Measurements from ENCODE around the gene CNKSR3.
"Not testable (repeated sequence)": the region's sequence is repeated elsewhere in the genome, so short reads cannot be mapped to it uniquely, and the experiment has no call there.

CNKSR3 gene

DNA sequence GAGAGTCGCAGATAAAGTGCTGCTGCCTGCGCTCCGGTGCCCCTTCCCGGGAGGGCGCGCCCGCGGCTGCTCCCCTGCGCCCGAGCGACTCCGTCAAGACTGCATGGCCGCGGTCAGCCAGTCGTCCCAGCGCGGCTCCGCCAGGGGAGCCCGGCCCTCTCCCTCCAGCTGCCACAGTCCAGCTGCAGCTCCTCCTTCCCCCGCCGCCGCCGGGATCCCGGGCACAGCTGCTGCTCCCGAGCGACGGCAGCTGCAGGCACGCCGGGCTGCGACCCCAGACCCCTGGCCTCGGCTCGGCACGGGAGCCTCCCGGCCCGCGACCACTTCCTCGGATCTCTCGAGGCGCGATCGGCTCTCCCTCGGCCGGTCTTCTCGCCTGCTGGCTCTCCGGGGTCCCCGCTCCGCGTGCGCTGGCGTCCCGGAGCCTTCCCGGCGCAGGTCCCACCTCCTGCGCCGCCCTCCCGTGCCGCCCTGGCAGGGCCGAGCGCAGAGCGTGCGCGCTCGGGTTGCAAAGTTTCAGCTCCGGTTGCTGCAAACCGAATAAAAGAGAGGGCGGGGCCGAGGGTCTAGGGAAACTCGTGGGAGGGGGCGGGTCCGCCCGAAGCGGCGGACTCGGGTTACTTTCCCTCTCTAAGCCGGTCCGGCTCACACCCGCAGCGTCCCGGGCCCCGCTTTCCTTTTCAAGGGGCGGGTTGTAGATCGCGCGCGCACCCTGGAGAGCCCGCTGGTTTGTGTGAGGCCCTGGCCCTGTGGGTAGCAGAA is at the start of gene CNKSR3:
Gene CNKSR3 (minus strand): TSS at position 542 of the 762 bp plus-strand sequence. CDS start 571 bp downstream, outside the sequence.
- in situ Hi-C loops (cut with HindIII; ENCODE audit: low sequenced_read_pairs): no loop called here

DNA sequence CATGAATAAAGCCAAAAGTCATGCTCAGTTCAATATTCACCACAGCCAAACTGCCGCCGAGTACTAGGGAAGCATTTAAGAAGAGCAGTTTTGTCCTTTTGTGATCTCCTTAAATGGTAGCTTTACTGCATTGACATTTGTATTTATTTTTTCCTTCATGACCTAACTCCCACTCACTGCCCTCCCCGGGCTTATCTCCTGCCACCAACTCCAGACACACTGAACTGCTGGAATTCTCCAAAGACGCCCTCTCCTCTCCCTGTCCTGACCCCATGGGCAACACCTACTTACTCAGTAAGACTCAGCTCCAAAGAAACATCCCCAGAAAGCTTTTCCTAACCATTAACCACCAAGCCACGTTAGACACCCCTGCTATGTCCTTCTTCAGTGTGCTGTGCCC is 48.5 kb upstream of the CNKSR3 start:
- in situ Hi-C loops (cut with HindIII; ENCODE audit: low sequenced_read_pairs): loop anchor here (5.0 kb wide), 1 partner anchor 38 kb away; no protein-coding TSS in a partner anchor

DNA sequence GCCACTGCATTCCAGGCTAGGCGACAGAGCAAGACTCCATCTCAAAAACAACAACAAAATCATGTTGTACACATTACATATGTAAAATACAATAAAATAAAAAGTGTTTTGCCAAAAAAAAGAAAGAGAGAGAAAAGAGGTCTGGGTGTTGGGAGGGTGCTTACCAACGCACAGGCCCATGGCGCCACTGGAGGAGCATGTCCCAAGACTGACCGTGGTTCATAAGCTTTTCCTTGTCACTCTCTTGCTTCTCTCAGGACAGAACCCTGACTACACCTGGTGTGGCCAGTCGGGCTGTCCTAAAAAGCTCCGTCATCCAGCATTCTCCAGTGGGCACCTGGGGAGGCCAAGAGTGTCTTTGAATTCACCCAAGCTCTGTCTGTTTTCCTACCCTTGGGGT is 48.0 kb upstream of the CNKSR3 start:
- in situ Hi-C loops (cut with HindIII; ENCODE audit: low sequenced_read_pairs): loop anchor here (5.0 kb wide), 1 partner anchor 39 kb away; no protein-coding TSS in a partner anchor

DNA sequence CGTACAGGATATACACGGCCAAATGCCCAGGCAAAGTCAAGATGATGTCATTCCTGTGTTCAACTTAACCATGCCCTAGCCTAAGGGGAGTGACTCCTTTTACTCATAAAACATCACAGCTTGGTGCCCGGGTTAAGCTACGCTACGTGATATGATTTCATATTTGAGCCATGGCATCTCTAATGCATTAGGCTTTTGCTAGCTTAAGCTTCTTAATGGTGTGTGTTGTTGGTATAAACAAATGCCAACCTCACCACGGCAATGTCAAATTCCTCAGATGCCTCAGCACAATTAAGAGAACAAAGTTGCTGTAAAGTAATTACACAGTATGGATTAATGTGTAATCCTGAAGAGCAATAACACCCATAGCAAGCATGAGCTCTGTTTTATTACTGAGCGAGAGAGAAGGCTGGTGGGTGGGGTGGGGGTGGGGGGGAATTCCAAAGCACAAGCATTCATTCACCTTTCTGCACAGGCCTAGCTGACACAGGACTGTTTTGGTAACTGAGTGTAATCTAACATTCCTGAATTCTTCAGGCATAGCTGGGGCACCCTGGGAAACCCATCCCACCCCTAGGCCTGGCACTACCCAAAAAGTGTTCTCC is 44.7 kb upstream of the CNKSR3 start:
- in situ Hi-C loops (cut with HindIII; ENCODE audit: low sequenced_read_pairs): loop anchor here (5.0 kb wide), 1 partner anchor 42 kb away; no protein-coding TSS in a partner anchor

DNA sequence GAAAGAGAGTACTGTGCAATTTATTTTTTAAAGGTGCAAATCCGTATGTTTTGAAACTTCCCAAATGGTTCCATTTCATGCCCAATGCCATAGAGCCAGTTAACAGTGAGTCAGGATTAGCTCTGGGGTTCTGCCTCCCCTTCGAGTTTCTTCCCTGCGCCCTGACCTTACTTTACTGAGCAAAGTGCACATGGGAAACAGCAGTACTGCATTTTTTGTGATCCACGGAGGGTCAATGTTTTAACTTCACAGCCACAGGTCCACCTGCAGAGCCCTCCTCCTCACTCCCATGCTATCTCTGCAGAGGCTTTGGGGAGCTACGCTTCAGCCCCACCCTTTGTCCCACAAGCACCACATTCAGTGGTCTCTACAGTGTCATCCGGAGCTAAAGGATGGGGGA is 44.0 kb upstream of the CNKSR3 start:
- in situ Hi-C loops (cut with HindIII; ENCODE audit: low sequenced_read_pairs): no loop called here

DNA sequence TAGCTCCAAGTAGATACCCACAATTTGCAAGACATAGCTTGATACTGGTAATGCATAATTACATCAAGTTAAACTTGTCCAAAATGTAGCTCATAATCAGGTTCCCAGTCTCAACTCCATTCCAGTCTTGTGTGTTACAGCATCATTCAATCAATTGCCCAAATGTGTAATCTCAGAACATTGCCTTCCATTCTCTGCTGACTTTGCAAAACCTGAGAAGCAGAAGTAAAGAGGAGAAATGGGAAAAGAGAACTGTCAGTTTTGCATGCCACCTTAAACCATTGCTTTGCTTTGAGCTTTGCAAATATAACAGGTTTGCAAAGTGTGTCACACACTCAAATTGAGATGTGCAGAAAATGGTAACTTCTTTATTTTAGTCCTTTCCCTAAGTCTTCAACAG is 40.3 kb upstream of the CNKSR3 start:
- in situ Hi-C loops (cut with HindIII; ENCODE audit: low sequenced_read_pairs): no loop called here

DNA sequence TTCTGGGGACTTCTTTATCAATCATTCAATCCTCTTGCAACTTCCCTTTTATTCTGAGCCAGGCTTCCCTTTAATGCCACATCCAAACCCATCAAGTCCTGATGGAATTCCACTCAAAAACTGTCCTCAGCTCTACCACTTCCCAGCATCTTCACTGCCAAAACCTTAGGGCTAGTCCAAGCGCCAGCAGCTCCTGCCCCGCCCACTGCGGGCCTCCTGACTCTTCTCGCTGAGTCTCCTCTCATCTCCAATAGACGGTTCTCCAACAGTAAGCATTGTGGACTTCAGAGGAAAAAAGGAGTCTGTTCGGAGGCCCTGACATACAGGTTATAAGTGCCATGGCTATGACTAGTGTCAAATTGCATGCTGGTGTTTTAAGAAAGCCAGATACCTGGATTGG is 38.7 kb upstream of the CNKSR3 start:
- in situ Hi-C loops (cut with HindIII; ENCODE audit: low sequenced_read_pairs): no loop called here

DNA sequence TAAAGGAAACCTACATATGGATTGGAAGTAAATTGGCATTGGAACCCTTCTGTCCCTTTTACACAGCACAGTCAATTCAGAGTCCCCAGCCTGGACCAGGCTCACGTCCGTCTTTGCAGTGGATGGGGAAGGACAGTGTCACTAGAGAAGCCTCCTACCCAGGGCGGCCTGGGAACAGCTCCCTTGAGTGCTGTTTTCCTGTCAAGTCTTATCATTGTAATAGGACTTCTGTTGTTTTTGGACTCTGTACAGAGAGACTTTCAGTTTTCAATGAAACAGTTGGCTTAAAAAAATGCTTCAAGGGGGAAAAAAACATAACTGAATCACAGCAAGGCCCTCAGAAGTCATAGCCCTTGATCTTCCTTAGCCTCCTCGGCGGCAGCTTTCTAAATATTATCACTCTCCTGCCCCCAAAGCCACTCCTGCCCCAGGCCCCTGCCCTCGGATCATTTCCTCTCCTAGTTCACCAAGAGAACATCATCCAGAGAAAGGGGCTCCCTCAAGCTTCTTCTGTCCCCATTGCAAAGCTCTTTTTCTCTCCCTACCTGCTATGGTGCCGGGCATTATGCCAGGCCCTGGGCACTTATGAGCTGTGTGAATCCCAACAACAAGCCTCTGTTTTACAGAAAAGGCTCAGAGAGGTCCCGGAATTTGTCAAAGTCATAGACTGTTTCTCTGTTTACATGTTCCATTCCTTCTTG is 37.8 kb upstream of the CNKSR3 start:
- in situ Hi-C loops (cut with HindIII; ENCODE audit: low sequenced_read_pairs): no loop called here

DNA sequence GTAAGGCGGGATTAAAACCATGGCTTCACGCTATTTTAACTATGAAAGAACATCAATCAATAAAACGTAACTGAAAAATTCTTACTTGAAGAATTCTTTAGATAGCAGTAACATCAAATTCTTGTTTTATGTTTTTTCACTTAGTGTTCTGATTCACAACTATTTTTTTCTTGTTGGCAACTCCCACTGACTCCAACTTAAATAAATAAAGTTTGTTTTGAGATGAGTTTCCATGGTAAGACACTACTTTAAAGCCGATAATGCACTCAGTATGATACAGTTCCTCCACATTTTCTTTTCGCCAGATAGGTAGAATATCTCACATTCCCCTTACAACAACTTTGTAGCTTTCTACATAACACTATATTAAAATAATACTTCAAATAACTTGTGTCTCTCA is 33.1 kb upstream of the CNKSR3 start:
- in situ Hi-C loops (cut with HindIII; ENCODE audit: low sequenced_read_pairs): no loop called here

DNA sequence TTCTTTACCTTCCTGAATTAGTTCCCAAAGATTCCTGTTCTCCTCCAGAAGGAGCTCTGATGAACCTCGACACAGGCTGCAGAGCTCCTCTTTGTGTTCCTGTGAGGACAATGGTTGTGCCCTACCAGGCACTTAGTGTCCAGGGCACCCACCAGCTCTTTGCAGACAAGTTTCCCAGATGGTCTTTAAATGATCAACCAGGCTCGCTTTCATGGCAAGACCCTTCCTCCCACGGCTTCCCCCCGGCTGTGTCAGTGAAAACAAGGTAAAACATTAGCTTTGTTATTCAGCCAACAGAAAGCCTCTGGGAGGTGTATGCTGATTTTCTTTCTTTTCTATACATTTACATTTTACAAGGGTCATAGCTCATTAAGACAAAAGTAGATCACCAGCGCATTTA is 32.3 kb upstream of the CNKSR3 start:
- in situ Hi-C loops (cut with HindIII; ENCODE audit: low sequenced_read_pairs): no loop called here

DNA sequence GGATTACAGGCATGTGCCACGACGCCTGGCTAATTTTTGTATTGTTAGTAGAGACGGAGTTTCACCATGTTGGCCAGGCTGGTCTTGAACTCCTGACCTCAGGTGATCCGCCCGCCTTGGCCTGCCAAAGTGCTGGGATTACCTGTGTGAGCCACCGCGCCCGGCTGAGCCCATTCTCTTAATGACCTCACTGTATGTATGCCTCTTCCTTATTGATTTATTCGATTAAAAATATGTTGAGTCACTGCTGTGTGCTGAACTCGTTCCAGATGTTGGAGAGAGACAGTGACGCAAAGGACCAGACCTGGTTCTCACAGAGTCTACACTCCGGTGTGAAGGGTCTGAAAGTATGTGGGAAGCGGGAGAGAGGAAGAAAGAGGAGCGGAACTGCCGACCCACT is 31.4 kb upstream of the CNKSR3 start:
- in situ Hi-C loops (cut with HindIII; ENCODE audit: low sequenced_read_pairs): not testable (repeated sequence)

DNA sequence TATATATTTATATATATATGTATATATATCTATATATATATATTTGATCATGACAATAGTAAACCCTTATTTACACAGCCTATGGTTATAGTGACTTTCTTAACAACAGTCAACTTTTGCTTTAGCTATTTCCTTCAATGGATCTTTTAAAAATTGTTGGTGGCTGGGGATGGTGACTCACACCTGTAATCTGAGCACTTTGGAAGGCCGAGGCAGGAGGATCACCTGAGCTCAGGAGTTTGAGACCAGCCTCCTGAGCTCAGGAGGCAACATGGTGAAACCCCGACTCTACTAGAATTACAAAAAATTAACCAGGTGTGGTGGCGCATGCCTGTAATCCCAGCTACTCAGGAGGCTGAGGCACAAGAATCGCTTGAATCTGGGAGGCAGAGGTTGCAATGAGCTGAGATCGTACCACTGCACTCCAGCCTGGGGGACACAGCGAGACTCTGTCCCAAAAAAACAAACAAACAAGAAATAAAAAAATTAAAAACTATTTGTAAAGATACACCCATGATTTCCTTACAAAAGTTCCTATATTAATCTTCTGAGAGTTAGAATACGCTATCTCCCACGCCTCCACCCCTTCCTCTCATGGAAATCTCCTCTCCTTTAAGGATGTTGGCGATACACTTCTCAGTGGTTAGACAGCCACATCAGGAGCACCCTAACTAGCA is 29.2 kb upstream of the CNKSR3 start:
- in situ Hi-C loops (cut with HindIII; ENCODE audit: low sequenced_read_pairs): no loop called here

DNA sequence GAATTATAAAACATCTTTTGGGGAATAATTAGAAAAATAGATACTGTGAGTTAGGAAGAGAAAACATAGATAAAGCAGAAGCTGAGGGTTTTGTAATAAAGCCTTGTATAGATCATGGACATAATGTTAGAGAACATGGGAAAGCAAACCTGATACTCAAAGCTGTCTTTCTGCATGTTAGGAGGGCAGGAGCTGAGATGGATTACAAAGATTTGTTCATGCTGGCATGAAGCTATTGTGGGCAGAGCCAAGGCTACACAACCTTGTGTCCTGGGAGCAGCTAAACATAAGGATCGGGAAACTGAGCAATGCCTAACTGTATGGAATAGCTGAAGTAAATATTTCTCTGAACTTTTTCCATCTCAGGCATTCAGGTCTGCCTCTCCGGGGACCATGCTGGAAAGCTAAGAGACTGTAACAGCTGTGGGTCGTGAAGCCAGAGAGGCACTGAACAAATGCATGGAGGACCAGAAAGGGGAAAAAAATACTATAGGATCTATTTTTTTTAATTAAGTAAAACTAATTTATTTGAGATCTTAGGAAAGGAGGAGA is 28.2 kb upstream of the CNKSR3 start:
- in situ Hi-C loops (cut with HindIII; ENCODE audit: low sequenced_read_pairs): no loop called here

DNA sequence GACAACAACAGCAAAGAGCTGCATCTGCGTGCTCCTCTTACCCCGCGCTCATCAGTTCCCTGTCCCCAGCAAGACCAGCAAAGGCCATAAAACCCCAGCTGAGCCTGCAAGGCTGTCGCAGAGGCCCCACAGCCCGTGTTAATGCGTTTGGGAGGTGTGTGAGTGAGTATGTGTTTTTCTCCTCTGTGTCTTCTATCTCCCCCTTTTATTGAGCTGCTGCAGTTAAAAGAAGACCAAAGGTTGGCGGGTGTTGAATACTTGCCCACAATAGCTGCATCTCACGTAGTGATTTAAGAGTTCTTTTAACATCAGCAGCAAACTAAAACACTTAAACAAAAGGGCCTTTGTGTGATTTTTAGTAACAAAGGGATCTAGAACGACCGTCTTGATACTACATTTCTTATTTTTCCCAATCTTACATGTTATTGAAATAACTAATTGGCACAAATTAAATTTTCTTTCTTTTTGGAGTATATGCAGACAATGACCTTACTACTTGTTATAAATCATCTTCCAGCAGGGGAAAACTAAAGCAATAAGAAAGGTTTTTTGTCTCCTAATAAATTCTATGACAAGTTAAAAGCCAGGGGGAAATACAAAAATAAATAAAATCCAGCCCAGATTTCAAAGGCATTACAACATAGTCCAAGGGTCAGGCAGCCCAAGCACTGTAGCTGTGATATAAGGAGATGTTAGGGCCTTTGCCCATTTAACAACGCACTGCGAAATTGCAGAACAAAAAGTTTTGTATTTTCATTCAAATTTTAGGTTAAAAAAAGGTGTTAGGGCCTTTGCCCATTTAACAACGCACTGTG is 27.2 kb upstream of the CNKSR3 start:
- in situ Hi-C loops (cut with HindIII; ENCODE audit: low sequenced_read_pairs): no loop called here

DNA sequence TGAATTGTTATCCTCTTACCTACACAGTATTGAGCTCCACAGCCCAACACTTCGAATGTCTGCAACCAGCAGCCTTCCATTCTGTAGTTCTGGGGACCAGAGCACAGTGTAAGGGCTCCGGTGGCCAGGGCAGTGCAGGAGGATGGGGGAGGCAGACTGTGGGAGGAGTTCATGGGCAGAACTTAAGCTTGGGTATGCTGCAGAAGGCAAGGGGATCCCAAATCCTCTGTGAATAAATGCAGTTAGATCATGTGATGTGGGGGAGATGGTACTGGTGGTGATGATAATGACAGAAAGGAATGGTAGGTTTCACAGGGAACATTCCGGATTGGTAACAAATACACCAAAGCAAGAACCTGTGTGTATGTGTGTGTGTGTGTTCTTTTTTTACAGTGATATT is 26.5 kb upstream of the CNKSR3 start:
- in situ Hi-C loops (cut with HindIII; ENCODE audit: low sequenced_read_pairs): no loop called here

DNA sequence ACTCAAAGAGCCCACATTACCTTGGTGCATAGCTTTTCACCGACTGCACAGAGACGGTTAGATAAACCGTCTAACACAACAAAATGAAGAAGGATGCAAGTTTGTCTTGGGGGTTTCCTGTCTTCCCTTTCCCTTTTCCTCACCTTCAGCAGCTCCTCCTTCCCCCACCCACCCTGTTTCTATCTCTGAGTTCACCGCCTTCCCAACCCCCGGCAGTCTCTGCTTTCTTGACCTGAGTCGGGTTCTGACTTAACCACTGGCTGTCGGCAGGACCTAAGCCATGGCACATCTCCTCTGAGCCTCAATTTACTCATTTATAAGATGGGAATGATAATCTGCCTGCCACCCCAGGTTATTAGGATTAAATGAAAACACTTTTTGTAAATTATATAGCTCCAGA is 25.8 kb upstream of the CNKSR3 start:
- in situ Hi-C loops (cut with HindIII; ENCODE audit: low sequenced_read_pairs): no loop called here

DNA sequence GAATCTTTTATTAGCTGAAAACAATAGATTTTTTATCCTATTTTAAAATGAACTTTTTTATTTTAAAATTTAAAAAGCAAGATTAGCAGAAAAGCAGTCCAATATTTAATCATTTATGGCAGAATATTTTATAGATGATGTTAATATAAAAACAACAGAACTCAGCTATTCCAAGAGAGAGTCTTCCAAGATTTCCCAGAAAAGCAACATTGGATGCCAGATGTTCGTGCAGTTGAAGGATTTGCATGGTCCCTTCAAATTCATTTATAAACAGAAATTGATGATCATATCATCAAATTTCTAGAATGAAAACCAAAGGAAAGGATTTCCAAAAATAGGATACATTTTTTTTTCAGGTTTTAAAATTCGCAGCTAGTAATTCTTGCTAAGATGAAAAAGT is 25.4 kb upstream of the CNKSR3 start:
- in situ Hi-C loops (cut with HindIII; ENCODE audit: low sequenced_read_pairs): no loop called here

DNA sequence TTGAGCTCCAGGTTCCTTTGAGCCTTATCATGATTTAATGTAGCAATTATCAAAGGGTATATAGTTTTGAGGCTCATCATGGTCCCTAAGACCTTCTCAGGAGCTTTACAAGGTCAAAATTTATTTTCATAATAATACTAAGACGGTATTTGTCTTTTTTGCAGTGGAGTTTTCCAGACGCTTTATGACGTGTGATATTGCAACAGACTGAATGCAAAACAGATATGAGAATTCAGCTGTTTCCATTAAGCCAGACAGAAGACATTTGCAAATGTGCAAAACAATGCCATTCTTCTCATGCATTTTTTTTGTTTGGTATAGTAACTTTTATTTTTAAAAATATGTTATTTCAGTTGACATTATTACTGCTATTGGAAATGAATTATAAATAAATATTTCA is 24.7 kb upstream of the CNKSR3 start:
- in situ Hi-C loops (cut with HindIII; ENCODE audit: low sequenced_read_pairs): no loop called here

DNA sequence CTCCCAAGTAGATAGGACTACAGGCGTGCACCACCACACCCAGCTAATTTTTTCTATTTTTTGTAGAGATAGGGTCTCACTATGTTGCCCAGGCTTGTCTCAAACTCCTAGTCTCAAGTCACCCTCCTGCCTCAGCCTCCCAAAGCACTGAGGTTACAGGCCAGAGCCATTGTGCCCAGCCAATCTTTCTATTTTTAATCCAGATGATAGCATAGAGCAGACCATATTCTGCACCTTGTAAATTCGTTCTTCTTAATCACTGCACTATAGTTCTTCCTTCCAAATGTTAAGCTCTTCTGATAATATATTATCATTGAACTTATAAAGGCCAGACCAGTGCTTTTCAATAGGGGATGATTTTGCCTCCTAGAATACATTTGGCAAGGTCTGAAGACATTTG is 24.0 kb upstream of the CNKSR3 start:
- in situ Hi-C loops (cut with HindIII; ENCODE audit: low sequenced_read_pairs): no loop called here

DNA sequence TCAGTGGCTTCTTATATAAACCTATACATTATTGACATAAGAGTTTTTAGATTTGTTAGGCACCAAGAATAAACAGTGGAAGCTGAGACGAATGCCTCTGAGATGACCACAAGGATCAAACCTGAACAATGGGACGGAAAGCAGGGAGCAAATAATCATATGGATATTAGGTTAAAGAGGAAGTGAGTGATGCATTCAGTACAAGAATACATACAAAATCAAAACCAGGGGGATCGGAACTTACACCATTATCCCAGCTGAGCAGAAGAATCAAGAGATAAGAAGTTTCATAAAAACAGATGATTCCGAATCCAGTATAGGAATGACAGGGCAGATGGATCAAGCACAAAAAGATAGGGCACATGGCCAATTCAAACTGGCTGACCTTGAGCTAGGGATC is 21.9 kb upstream of the CNKSR3 start:
- in situ Hi-C loops (cut with HindIII; ENCODE audit: low sequenced_read_pairs): no loop called here
